Activated CD8-positive, alpha-beta memory T cell treated with anti-CD3 and anti-CD28 coated beads for 24 hours (primary cell): ENCODE data around the gene SCUBE2.

Source experiments
- DNase-seq: peaks from one replicate; pipeline ENCODE4 v3.0.0-alpha.2; 2020

SCUBE2 gene

DNA sequence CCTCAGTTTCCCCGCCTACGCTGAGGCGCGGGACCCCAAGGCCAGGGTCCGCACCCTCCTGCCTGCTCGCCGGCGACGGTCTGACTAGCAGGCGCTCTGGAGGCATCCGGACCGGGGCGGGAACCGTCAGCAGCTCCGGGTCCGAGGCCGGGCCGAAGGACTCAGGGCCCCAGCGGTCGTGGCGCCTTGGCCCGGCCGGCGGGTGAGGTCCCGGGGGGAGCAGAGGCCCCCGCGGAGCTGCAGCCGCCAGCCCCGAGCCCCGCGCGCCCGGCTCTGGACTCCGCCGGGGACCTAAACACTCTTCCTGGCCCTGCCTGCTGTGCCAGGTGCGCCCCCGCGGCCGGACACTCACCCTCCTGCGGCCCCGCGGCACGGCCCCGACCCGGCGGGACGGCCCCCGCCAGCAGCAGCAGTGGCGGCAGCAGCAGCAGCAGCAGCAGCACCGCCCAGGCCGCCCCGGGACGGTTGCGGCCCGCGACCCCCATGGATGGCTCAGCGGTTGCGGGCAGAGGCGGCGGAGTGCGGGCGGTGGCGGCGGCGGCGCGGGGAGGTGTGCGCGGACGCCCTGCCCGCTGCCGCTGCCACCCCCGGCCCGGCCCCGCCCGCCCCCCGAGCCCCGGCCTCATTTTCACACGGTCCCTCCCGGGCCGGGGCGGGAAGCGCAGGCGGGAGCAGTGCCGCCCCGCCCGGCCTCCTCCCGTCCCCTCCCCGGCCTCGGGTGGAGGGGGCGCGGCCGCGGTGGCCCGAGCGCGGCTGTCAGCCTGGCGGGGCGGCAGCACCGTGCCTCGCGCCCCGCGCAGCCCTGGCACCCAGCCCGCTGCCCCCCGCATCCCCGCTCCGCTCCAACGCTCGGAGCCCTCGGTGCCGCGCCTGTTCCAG lies at the start of gene SCUBE2:
TSS of gene SCUBE2 (minus strand) at position 556 of the 879 bp plus-strand sequence. CDS start at position 485, 71 bp downstream.
- no peak for DNase-seq

DNA sequence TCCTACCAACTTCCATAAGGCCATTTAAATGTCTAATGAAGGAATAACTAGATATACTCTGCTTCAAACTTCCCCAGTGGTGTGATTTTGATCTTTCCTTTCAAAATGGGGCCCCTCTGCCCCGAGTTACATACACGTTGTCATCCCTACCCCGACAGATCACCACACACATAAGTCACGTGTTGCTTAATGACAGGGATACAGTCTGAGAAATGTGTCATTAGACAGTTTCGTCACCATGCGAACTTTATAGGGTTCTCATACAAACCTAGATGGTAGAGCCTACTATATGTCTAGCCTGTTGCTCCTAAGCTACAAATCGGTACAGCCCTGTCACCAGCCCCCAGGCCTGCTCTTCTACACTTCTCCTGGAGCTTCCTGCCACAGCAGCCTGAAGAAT lies 49.8 kb upstream of the SCUBE2 start:
- no peak for DNase-seq

DNA sequence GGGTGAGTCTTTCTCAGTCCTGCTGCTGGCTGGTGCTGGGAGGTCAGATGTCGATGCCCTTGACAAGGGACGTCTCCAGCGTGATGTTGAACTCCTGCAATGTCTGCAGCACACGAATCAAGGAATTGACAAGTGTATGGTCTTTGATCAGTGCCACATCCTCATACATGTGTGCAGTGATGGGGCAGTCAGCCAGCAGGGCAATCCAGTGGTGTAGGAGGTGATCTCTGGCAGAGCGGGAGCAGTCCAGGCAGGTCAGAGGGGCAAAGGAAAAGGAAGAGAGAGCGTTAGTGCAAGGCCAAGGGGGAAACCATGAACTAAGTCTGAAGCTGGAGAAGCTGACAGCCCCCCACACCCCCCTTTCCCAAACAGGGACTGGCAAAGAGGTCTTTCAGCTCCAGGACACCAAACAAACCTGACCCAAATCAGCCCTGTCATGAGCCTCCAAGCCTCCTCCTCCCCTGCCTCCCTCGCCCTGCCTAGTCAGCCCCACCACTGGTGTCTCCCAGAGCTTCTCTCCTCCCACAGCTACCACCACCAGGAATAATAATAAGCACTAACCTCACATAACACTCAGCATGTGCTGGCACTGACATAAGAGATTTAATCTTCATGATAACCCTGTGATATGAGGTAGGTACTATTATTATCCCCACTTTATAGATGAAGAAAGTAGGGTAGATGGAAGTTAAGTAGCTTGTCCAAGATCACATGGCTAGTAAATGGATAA lies 48.4 kb upstream of the SCUBE2 start:
- no peak for DNase-seq

DNA sequence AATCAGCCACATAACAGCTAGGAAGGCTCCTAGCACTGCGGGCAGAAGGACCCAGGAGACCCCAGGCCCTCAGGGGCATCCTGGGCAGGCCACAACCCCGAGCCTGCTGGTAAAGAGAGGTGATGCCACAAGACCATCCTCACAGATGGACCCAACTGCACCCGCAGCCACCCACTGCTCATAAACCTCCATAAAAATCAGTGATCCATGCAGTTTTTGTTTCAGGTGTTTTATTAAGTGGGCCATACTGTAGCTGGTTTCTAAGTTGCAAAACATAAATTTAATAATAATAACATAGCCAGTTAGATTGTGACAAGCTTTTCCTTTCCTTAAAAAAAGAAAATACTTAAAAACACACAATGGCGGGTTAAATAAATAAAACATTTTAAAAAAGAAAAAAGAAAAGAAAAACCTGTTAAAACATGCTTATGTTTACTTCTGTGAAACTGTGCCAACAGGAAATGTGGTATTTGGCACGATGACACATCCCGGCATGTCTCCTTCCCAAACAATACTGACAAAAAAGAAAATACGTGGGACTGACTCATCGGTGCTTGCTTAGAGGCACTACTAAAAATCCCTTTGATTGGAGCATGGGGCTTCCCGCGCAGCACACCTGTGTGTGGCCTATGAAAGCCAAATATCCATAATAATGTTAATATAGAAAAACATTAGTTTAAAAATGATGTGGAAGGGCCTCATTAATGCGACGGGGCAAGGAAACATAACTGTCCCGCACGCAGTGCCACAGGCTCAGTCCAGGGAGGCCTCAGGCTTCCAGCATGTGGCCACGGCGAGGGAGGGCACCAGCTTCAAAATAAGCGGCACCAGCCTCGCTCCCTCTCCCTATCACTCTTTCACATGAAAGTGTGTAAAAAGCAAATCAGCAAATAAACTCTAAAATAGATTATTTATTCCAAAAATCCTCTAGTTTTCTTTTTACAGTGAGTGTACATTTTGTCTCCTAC lies 47.5 kb upstream of the SCUBE2 start:
- no peak for DNase-seq

DNA sequence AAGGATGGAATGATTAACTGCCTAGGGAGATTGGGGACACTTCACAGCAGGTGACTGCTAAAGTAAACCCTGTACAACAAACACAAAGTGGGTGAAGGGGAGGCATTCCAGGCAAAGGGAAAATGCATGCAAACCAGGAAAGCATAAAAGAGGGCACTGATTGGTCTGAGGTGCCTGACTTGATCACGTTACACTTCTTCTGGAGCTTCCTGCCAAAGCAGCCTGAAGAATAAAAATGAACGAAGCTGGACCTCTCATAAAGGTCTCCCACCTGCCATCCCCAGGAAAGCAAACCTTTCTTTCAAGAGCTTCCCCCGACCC lies 46.7 kb upstream of the SCUBE2 start:
- DNase-seq, result no peak

DNA sequence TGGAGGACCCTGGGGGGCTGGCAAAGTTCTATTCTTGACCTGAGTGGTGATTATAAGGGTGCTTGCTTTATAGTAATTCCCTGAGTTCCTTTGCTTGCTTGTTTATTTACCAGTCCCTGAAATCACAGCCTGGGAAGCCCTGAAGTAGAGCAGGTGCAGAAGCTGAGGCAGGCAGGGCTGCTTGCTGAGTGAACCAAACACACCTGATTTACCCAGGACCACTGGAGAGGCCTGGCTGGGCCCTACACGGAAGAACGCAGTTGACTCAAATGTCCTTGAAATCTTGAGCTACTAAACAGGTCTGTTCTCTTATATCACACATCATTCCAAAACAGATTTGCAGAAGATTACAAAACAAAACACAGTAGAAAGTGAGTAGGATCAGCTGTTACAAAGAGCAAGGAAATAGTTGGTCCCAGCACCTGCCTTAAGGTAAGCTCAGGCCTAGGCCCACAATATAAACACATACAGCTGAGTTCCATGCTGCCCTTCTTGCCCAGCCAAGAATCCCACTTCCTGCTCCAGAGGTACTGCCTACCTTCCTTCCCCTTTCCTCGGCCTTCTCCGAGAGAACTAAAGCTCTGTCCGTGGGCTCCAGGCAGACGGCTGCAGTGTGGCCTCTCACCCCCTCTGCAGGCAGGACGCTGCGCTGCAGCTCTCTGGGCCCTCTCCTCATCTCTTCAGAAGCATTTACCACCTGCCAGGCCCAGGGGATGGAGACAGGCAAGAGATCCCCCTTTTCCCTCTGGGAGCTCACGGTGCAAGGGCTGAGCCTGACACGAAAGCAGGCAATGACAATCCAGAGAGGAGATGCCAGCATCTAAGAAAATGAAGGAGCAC lies 46.1 kb upstream of the SCUBE2 start:
- peak; percentile 87 for DNase-seq

DNA sequence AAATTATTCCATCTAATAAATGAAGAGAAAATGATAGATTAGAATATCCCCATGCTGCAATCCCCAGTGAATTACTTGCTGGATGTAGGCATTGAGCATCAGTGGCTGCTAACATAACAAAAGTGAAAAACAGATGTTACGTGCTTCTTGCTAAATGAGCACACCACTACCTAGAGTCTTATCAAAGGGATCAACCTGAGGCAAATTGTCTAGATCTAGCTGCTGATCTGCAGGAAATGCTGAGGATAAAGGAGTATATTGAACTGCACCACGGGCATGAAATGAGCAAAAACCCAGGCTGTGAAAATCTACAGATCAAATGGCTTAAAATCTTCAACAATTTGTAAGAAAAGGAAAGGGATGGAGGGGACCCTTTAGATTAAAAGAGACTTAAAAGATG lies 45.3 kb upstream of the SCUBE2 start:
- no peak for DNase-seq

DNA sequence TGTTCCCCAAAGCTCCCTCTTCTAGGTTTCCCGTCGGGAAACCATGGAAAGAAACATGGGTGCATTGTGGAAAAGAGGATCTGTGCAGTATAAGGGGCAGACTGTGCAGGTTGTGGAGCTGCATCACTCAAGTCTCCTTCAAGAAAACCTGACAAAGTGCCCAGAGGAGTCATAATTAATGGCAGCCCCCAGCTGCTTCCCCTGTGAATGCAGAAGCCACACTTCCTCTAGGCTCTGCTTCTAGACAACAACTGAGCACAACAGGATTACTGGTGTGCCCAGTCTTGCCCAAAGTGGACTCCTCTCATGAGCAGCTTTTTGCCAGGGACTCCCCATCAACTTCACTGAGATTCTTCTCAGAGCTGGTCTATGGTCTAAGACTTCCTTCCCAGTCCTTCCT lies 42.6 kb upstream of the SCUBE2 start:
- no peak for DNase-seq

DNA sequence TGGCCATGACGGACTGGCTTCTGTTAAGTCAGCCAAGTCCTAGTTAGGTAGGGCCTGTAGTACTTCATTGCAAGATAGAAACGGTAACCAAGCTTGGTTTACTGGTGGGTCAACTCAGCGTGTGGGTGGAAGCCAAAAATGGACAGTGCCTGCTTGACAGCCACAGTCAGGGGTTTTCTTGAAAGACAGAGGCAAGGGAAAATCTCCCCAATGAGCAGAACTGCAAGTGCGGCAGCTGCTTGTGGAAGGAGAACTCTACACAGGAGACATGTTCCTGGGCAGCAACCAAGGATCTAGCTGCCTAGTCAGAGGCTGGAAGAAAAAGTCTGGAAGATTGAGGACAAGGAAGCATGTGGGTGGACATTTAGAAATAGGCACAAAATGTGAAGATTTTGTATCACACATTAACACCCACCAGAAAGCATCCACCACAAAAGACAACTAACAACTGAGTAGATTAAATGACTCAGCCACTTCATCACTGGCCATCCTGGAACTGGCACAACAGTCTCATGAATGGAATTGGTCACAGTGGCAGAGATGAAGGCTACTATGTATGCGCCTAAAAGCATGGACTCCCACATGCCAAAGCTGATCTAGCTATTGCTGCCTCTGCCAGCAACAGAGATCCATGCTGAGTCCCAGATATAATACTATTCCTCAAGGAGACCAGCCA lies 40.9 kb upstream of the SCUBE2 start:
- no peak for DNase-seq

DNA sequence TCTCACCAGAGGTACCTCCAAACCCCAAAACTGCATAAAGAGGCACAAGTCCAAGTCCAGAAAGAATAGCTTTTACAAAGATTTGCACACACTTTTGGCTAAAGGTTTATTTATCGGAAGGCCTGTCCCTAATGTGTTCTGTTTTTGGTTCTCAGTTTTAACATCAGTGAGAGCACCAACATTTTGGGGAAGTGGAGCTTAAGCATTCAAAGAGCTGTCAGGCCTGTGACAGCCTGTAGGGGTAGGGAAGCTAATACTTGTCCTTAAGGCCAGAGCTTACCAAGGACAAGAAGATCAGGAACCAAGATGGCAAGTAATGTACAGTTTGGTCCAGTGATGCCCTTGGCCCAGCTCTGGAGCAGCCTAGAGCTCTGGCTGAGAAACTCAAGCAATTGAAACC lies 38.9 kb upstream of the SCUBE2 start:
- DNase-seq, result no peak

DNA sequence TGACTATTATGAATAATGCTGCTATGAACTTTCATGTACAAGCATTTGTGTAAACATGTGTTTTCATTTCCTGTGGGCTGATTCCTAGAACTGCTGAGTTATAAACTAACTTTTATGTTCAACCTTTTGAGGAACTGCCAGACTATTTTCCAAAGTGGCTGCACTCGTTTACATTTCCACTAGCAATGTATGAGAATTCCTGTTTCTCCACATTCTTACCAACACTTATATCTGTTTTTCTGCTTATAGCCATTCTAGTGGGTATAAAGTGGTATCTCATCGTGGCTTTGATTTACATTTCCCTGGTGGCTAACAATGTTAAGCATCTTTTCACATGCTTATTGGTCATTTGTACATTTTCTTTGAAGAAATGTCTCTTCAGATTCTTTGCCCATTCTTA lies 35.2 kb upstream of the SCUBE2 start:
- DNase-seq, result no peak

DNA sequence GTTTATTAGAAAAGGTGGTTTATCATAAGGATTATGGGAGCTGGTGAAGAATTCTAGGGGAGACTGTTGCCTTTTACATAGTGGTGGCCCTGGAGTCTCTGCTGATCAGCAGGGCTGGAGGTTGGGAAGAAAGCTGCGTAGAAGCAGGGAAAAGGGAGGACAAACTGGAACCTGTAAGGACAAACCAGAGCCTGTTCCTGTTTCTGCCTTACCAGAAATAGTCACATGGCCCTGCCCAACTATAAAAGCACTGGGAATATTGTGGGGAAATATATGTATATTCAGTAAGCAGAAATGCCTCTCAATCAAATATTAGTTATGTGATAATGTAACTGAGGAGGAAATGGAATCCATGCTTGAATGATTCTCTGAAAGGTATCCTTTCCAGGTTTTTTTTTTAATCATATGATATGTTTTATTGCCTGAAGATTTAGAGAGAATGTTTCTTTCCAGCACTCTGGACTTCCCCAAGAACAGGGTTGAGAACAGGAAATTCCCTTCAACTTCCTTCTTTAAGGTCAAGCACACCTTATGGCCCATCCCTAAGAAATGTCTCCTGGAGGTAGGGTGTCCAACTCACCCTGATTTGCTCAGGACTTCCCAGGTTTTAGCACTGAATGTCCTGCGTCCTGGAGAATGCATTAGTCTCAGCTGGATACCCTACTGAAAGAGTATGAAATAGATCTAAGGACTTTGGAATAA lies 33.9 kb upstream of the SCUBE2 start:
- no peak for DNase-seq

DNA sequence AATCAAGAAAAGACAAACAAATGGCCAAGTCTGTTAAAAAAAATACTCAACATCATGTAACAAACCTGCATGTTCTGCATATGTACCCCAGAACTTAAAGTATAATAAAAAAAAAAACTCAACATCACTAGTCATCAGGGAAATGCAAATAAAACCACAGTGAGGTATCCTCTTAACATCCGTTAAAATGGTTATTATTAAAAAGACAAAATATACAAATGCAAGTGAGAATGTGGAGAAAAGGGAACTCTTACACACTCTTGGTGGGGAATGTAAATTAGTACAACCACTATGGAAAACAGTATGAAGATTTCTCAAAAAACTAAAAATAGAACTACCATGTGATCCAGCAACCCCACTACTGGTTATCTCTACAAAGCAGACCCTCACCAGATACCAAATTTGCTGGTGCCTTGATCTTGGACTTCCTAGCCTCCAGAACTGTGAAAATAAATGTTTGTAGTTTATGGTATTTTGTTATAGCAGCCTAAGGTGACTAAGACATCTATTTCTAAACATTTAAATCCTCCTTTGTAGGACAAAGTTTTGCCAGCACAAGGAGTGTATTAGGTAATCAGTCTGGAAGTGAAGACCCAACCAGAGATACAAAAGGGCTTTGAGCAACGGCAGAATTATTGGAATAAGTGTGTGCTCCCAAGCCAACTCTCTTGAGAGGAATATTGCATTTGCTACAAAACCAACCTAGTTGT lies 32.4 kb upstream of the SCUBE2 start:
- no peak for DNase-seq

DNA sequence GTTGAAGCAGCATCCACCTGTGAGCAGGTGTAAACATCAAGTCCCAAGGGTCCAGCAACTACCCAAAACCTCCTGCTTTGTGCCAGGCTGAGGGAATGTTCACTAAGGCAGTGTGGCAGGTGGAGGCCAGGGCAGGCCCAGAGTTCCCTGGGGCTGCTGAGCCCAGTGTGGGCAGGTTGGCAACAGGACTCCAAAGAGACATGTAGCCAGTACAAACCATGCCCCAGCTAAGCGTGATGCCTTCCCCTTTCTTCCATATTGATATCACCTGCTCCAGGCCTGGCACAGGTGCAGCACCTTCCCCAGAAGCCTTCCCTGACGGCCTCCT lies 30.0 kb upstream of the SCUBE2 start:
- no peak for DNase-seq

DNA sequence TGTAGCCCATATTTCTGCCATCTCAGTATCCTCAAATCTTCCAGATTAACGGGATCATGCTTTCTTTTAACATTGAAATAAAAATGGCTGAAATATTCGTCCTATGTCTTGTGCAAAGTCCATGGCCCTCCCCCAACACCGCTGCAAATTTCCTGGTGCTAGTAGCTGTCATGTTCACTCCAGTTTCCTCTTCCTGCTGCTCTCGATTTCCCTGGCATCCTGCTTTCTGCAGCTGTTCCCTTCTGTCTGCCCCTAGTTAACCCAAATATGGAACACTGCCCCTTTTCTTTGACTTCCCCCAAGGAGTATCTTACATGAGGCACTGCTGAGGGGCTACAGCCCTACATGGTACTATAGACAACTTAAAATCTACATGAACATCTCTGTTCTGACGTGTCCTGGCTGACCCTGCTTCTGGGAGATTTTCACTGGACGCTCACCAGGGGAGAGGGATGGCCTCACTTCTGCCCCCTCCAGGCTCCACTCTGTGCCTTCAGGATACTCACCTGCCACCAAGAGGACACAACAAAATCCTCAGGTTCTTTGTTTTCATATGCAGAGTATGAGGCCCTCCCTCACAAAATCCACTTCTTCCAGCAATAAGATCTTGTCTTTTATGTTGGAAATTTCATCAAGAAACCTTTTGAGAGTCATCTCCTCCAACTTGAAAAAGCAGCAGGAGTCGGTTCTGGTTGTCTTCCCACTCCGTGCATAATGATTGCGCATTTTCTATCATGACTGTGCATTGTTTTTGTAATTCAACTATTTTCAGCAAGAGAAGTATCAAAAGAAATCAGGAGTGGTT lies 29.5 kb upstream of the SCUBE2 start:
- DNase-seq, result no peak

DNA sequence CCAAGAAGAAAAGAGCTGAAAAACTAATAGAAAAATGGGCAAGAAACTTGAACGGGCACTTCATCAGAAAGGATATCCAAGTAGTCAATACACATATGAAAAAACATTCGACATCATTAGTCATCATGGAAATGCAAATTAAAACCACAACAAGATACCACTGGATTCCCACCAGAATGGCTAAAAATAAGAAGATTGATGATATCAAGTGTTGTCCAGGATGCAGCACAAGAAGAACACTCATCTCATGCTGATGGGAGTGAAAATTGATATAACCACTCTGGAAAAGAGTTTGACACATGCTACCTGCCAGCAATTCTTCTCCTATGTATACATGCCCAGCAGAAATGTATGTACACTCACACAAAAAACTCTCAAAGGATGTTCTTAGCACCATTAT lies 26.9 kb upstream of the SCUBE2 start:
- DNase-seq, result no peak

DNA sequence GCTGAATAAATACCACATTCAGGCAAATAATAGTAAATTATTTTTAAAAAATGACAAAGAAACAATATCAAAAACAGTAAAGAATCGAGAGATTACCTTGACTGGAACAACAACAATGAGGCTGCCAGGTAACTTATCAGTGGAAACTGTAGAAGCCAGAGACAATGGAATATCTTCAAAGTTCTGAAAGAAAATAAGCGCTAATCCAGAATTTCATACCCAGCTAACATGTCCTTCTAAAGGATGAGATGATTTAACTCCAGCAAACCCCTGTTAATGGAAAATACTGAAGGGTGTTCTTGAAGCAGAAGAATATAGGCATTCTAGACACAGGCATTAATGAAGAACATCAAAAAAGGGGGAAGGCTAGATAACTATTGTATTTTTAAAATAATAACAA lies 20.7 kb upstream of the SCUBE2 start:
- DNase-seq, result no peak

DNA sequence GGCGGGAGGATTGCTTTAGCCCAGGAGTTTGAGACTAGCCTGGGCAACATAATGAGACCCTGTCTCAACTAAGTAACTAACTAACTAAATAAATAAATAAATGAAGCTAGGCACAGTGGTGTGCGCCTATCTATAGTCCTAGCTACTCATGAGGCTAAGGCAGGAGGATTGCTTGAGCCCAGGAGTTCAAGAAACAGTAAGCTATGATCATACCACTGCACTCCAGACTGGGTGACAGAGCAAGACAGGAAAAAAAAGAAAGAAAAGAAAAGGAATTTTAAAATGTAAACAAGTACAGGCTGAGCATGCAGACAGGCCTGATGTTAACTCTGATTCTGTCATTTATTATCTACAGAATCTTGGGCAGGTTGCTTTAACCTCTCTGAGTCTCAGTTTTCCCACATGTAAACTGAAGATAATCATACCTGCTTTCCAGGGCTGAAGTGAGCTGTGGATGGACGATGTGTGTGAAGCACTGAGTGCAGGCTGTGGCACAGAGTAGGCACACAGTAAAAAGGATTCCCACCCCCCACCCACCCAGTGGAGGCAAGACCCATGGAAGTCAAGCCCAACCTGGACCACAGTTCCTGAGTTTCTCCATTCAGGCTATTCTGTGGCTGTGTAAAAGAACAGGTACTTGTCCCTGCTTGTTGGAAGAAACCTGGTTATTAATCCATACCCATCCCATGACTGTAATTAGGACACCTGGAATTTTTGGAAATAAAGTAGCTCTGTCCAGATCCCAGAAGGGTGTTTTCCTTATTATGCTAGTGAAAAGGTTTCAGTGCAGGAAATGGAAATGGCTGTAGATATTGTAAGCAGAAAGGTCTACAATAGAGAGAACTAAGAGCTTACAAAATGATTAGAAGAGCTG lies 18.7 kb upstream of the SCUBE2 start:
- no peak for DNase-seq

DNA sequence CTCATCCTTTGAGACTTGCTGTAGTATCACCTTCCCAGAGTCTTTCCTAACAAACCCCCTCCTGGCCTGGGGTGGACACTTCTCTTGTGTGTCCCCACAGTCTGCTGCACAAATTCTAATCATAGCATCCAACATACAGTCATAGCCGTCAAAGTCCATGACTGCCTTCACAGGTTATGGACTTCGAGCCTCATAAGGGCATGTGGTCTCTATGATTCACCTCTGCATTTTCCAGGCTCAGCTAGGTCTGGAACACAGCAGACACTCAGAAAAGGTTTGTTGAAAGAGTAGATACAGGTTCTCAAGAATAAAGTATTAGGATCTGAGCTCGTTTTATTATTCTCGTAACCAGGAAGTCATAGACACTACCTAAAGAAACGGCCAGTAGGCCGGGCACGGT lies 13.2 kb upstream of the SCUBE2 start:
- DNase-seq, result no peak
